Parathyroid adenoma (tissue), 2 donors: Measurements from ENCODE around the gene PPP1R26.

Experiments
- H2AFZ ChIP-seq: fragments of 300-600 bp; sonication (generic); one replicate; pipeline ENCODE4 v1.7.0; 2017; ENCODE audit warnings: antibody characterized with exemption, mild to moderate bottlenecking
- H3K27ac ChIP-seq: fragments of 300-600 bp; sonication (generic); one replicate; pipeline ENCODE4 v1.7.0; 2017
- H3K27me3 ChIP-seq: fragments of 300-600 bp; sonication (generic); one replicate; pipeline ENCODE4 v1.7.0; 2017; ENCODE audit warnings: low read length; ENCODE audit not compliant: control insufficient read depth, insufficient read depth
- H3K36me3 ChIP-seq: fragments of 300-600 bp; sonication (generic); one replicate; pipeline ENCODE4 v1.7.0; 2017; ENCODE audit warnings: low read length; ENCODE audit not compliant: control insufficient read depth, insufficient read depth
- H3K4me1 ChIP-seq: fragments of 300-600 bp; sonication (generic); one replicate; pipeline ENCODE4 v1.7.0; 2017; ENCODE audit warnings: control low read depth
- H3K4me2 ChIP-seq: fragments of 300-600 bp; sonication (generic); one replicate; pipeline ENCODE4 v1.7.0; 2017; ENCODE audit warnings: low read length
- H3K4me3 ChIP-seq: fragments of 300-600 bp; sonication (generic); one replicate; pipeline ENCODE4 v1.7.0; 2017; ENCODE audit warnings: low read depth, low read length
- H3K79me2 ChIP-seq: fragments of 300-600 bp; sonication (generic); one replicate; pipeline ENCODE4 v1.7.0; 2017; ENCODE audit warnings: control low read depth
- H3K9ac ChIP-seq: fragments of 300-600 bp; sonication (generic); one replicate; pipeline ENCODE4 v1.7.0; 2017; ENCODE audit warnings: mild to moderate bottlenecking
- H3K9me3 ChIP-seq: fragments of 300-600 bp; sonication (generic); one replicate; pipeline ENCODE4 v1.7.0; 2017; ENCODE audit warnings: low read length; ENCODE audit not compliant: control insufficient read depth
- CTCF ChIP-seq: fragments of 300-600 bp; sonication (generic); IDR thresholded peaks from one replicate; pipeline ENCODE4 v1.7.0; 2017; ENCODE audit warnings: antibody characterized with exemption, mild to moderate bottlenecking
- donor health status: primary hyperparathyroidism.

Gene PPP1R26

GRCh38 chr9:135519179-135519971, 39.8 kb downstream of the PPP1R26 start:
- no peak for TF ChIP-seq CTCF
- Histone ChIP-seq H3K4me2 (no peak overlapping the region), H3K36me3 (no peaks in the 10 kb centered on the region), H3K27me3 (no peaks in the 10 kb centered on the region), H3K79me2 (no peaks in the 10 kb centered on the region), H3K4me1 (no peaks in the 10 kb centered on the region), H3K9me3 (no peaks in the 10 kb centered on the region), H2AFZ (no peak overlapping the region), H3K4me3 (no peak overlapping the region), H3K9ac (no peak overlapping the region), H3K27ac (no peak overlapping the region)

- Histone ChIP-seq H3K27ac (no peak within 1 kb of the TSS), H2AFZ (no peak within 1 kb of the TSS), H3K4me1 (no peaks in the 10 kb centered on the region), H3K36me3 (no peaks in the 10 kb centered on the region), H3K9ac (no peak within 1 kb of the TSS), H3K27me3 (no peaks in the 10 kb centered on the region), H3K4me3 (no peak within 1 kb of the TSS), H3K4me2 (no peak within 1 kb of the TSS), H3K79me2 (no peaks in the 10 kb centered on the region), H3K9me3 (no peaks in the 10 kb centered on the region)
- no peak for TF ChIP-seq CTCF
Observed at GRCh38 chr9:135520916-135521607, 41.5 kb downstream of the PPP1R26 start, which contains the start of gene LCN1. Gene LCN1, plus strand, starts transcription at chr9:135521440. Its CDS starts 58 bp downstream, at chr9:135521498.

GRCh38 chr9:135521608-135522095, 42.1 kb downstream of the PPP1R26 start:
- Histone ChIP-seq H3K4me2 (no peak overlapping the region), H3K4me3 (no peak overlapping the region), H3K27ac (no peak overlapping the region), H3K9ac (no peak overlapping the region), H3K9me3 (no peaks in the 10 kb centered on the region), H3K27me3 (no peaks in the 10 kb centered on the region), H3K36me3 (no peaks in the 10 kb centered on the region), H3K4me1 (no peaks in the 10 kb centered on the region), H2AFZ (no peak overlapping the region), H3K79me2 (no peaks in the 10 kb centered on the region)
- no peak for TF ChIP-seq CTCF

GRCh38 chr9:135522137-135522877, 42.7 kb downstream of the PPP1R26 start:
- no peak overlapping the region for H2AFZ ChIP-seq
- no peak for TF ChIP-seq CTCF
- no peak overlapping the region for H3K27ac ChIP-seq
- no peak overlapping the region for H3K4me3 ChIP-seq
- no peaks in the 10 kb centered on the region for H3K79me2 ChIP-seq
- no peaks in the 10 kb centered on the region for H3K9me3 ChIP-seq
- H3K9ac ChIP-seq: no peak overlapping the region
- H3K36me3 ChIP-seq: no peaks in the 10 kb centered on the region
- H3K4me2 ChIP-seq: no peak overlapping the region
- no peaks in the 10 kb centered on the region for H3K4me1 ChIP-seq
- H3K27me3 ChIP-seq: no peaks in the 10 kb centered on the region
